Epithelial cell of prostate (primary cell): ENCODE measurements around the gene SUCO.
"Not testable (repeated sequence)": the region's sequence is repeated elsewhere in the genome, so short reads cannot be mapped to it uniquely, and the experiment has no call there.

Experiments
- DNase-seq: peaks from one replicate; pipeline ENCODE4 v3.0.0-alpha.2; 2011; ENCODE audit warnings: low read depth, low spot score
- H3K27ac ChIP-seq: fragments of 450-650 bp; 2 replicates; pipeline ENCODE4 v1.5.1; 2017; ENCODE audit warnings: mild to moderate bottlenecking

Gene SUCO

GRCh38 chr1:172600615-172601014, 67.7 kb downstream of the SUCO start:
- H3K27ac ChIP-seq = no peak overlapping the region
- no peak for DNase-seq

- no peak overlapping the region for H3K27ac ChIP-seq
- DNase-seq = no peak
These were observed 68.2 kb downstream of the SUCO start for GRCh38 chr1:172601046-172601630.

GRCh38 chr1:172602706-172603105, 69.8 kb downstream of the SUCO start:
- DNase-seq = no peak
- no peak overlapping the region for H3K27ac ChIP-seq

- no peak for DNase-seq
- no peak overlapping the region for H3K27ac ChIP-seq
These were observed 70.9 kb downstream of the SUCO start for GRCh38 chr1:172603816-172604215.

- H3K27ac ChIP-seq = no peak overlapping the region
- no peak for DNase-seq
These were observed 72.7 kb downstream of the SUCO start for GRCh38 chr1:172605641-172606040.

GRCh38 chr1:172607145-172607544, 74.2 kb downstream of the SUCO start:
- no peak overlapping the region for H3K27ac ChIP-seq
- no peak for DNase-seq

GRCh38 chr1:172608098-172608601, 75.2 kb downstream of the SUCO start:
- no peak overlapping the region for H3K27ac ChIP-seq
- DNase-seq = no peak

- no peak for DNase-seq
- no peak overlapping the region for H3K27ac ChIP-seq
These were observed 76.6 kb downstream of the SUCO start for GRCh38 chr1:172609528-172609927.

- DNase-seq = no peak
- no peak overlapping the region for H3K27ac ChIP-seq
These were observed 79.5 kb downstream of the SUCO start for GRCh38 chr1:172612478-172612877.

- H3K27ac ChIP-seq = no peak overlapping the region
- no peak for DNase-seq
These were observed 80.3 kb downstream of the SUCO start for GRCh38 chr1:172613294-172613693.

- DNase-seq = no peak
- no peak overlapping the region for H3K27ac ChIP-seq
These were observed 83.2 kb downstream of the SUCO start for GRCh38 chr1:172616195-172616594.

- no peak for DNase-seq
- H3K27ac ChIP-seq = no peak overlapping the region
These were observed 83.7 kb downstream of the SUCO start for GRCh38 chr1:172616636-172617035.

- DNase-seq, H3K27ac ChIP-seq: not testable (repeated sequence)
These were observed 87.7 kb downstream of the SUCO start for GRCh38 chr1:172620603-172621002.

- H3K27ac ChIP-seq = no peak overlapping the region
- no peak for DNase-seq
These were observed 89.6 kb downstream of the SUCO start for GRCh38 chr1:172622541-172622940.

GRCh38 chr1:172623748-172624147, 90.8 kb downstream of the SUCO start:
- H3K27ac ChIP-seq = no peak overlapping the region
- DNase-seq = no peak

- DNase-seq = no peak
- H3K27ac ChIP-seq = no peak overlapping the region
These were observed 93.9 kb downstream of the SUCO start for GRCh38 chr1:172626845-172627244.

- no peak for DNase-seq
- no peak overlapping the region for H3K27ac ChIP-seq
These were observed 94.8 kb downstream of the SUCO start for GRCh38 chr1:172627702-172628101.

GRCh38 chr1:172628401-172628800, 95.5 kb downstream of the SUCO start:
- H3K27ac ChIP-seq = no peak overlapping the region
- DNase-seq = no peak

GRCh38 chr1:172629170-172629569, 96.2 kb downstream of the SUCO start:
- no peak overlapping the region for H3K27ac ChIP-seq

GRCh38 chr1:172629638-172630037, 96.7 kb downstream of the SUCO start:
- DNase-seq = no peak
- H3K27ac ChIP-seq = peak overlapping the region; percentile 17

More at GRCh38 chr1:172629170-172629569, 96.2 kb downstream of the SUCO start:
- no peak for DNase-seq

GRCh38 chr1:172630056-172630818, 97.3 kb downstream of the SUCO start:
- peak overlapping the region; percentile 17 for H3K27ac ChIP-seq

GRCh38 chr1:172630868-172631267, 97.9 kb downstream of the SUCO start:
- no peak for DNase-seq
- no peak overlapping the region for H3K27ac ChIP-seq

More at GRCh38 chr1:172630056-172630818, 97.3 kb downstream of the SUCO start:
- no peak for DNase-seq
